Activated CD4-positive, alpha-beta T cell treated with anti-CD3 and anti-CD28 coated beads for 1 hour (primary cell): Measurements from ENCODE around the gene SLIT3.

Source experiments
- DNase-seq: peaks from one replicate; pipeline ENCODE4 v3.0.0-alpha.2; 2020

Gene SLIT3

DNA sequence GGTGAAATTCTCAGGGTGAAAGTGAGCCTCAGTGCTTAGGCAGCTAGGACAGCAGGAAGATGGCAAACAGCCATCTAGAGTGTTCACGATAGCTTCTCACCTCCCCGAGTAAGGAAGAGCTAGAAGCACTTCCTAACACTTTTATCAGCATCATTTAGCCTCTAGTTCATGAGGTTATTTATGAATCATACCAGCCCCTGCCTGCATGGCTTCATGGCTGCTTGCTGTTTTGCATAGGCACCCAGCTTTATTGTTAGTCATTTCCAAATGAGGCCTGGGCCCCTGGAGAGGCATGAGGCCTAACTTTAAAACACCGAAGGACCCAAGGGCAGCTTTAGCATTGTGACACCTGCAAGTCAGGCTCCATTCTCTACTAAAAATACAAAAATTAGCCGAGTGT is 586.9 kb downstream of the SLIT3 start:
- DNase-seq = no peak

- DNase-seq = no peak
Measured at GRCh38 chr5:168713051-168713450, 587.9 kb downstream of the SLIT3 start.

GRCh38 chr5:168712280-168712924 is 588.5 kb downstream of the SLIT3 start:
- no peak for DNase-seq

DNA sequence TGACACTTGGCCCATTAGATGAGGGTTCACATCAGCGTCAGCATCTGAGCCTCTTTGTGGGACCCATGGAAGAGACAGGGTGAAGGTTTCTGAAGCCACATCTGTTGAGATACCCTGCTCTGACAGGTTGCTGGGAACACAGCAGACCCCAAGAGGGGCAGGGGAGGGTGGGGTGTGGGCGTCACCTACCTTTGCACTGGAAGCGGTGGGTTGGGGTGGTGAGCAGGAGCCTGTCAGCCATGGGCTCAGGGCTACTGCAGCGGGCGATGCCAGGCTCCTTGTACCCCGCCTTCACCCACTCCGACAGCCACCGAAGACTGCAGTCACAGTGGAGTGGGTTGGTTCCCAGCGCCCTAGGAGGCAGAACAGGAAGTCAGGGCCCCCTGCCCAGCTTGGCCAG is 590.2 kb downstream of the SLIT3 start:
- DNase-seq = no peak

DNA sequence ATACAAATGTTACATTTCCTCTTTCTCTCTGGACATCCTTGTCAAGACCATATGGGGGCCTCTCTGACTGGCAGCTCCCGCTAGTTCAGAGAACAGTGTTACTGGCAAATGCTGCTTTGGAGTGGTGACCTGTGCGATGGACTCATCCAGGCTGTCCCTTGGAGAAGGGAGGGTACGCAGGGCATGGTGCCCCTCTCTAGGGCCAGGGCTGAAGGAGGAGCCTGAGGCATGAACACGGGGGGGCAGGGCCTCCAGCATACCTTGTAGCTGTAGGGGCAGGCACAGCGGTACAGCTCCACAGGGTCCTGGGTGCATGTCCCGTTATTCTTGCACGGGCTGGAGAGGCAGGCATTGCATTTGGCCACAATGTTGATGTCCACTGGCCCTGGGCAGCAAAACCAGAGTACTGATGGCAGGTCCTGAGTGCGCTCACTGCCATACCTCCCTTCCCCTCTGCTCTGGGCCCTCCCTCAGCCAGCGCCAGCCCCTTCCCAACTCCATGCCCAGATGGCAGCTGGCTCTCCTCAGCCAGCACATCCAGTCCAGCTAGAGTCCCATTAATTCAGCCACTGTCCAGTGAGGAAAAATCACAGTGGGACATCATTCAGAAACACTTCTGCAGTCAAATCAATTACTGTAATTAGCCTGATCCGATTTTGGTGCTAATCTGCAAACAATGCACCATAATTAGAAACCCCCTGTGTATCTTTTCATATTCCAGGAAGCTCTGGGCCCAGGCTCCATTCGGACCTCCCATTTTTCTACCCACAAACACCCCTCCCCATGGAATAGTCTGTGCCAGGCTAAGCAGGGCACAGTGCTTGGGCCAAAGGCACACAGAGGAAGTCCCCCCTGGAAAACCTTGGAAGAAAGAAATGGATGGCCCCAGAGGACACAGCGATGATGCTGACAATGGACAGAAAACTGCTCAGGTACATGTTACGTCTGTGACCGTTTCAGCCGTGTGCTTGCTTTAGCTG is 592.9 kb downstream of the SLIT3 start:
- no peak for DNase-seq

- DNase-seq = no peak
Measured at GRCh38 chr5:168706655-168707069, 594.3 kb downstream of the SLIT3 start.

DNA sequence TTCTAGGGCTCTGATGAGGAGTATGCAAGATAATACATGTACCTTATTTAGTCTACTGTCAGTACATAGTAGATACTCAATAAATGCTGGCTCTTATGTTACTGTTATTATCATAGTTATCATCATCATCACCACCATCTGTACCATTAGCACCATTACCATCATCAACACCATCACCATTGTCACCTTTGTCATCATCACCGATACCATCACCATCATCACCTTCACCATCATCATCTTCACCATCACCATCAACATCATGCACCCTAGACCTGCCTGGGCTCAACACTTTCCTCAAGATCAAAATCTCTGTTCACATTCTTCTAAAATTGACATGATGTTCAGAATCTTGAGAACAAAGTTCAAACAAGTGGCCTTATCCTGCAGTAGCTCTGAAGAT is 595.6 kb downstream of the SLIT3 start:
- DNase-seq = no peak

DNA sequence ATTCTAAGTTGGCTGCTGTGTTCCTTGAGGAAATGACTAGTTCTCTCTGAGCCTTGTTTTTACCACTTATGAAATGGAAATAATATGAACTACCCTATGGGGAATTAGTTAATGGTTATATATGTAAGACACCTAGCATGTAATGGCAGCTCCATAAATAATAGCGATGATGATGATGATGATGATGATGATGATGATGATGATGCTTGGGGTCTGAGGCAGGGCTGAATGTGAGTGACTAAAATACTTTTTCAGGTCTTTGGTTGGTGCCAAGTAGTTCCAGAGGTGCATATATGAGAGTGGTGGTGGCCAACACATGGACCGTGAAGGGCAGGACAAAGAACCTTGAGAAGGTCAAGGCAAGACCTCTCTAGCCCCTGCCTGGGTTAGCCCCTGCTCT is 598.4 kb downstream of the SLIT3 start:
- DNase-seq = no peak

- DNase-seq = no peak
Measured at GRCh38 chr5:168701641-168702040, 599.3 kb downstream of the SLIT3 start.

GRCh38 chr5:168699002-168699401 is 601.9 kb downstream of the SLIT3 start:
- DNase-seq = no peak

DNA sequence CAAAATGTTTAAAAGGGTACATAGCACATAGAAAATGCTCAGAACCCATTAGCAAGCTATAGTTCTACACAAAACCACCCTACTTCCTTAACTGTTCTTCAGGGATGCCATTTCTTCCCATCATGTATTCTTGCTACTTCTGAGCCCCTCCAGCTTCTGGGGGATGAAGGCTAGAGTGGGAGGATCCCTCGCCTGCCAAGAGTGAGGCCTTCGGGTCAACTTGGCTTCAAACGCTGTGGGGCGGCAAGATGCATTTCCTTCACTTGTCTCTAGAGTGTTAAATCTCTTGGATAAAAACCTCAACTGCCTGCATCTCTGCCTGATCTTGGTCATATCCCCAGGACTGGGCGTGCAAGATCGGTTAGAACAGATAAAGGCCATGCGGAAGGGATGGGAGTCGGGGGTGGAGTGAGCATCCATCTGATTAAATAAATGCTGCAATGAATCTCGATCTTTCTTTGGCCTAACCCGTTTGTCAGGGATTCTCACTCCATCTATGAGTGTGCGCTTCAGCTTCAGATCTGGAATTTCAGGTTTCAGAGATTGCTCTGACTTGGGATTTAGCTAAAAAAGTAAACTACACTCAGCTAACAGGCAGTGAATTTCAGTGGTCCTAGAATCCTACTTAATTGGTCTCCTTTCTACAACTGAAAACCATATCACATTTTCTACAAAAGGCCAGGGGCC is 603.8 kb downstream of the SLIT3 start:
- no peak for DNase-seq

DNA sequence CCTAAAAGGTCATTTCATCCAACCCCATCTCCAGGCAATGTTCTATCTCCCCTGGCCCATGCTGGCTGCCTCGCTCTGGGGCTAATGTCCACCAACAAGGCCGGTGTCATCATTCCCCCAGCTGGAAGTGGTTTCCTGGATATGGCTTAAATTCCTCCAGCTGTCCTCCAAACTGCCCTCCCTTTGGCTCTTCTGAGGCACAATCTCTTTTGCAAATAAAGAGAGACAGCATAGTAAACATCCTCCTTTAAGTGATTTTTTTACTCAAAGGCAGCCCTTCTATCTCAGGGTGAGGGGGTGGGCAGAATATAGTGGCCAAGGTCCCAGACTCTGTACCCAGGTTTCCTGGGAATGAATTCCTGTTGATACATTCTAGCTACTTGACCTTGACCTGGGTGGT is 604.3 kb downstream of the SLIT3 start:
- no peak for DNase-seq

GRCh38 chr5:168695301-168695835 is 605.6 kb downstream of the SLIT3 start:
- DNase-seq = no peak

DNA sequence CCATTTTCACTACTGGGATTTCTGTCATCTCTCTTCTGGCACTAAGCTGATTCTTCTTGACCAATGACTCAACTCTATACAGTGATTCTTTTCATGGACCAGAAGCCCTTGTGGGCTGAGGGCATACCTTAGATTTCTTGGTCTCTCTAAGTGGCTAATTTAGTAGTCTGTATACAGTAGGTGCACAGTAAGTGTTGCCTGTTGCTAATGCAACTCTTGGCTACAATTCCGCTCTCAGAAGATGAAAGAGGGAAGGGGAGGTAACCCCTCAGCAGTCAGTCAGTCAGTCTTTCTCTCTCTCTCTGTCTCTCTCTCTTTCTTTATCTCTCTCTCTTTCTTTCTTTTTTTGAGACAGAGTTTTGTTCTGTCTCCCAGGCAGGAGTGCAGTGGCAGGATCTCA is 606.6 kb downstream of the SLIT3 start:
- no peak for DNase-seq

DNA sequence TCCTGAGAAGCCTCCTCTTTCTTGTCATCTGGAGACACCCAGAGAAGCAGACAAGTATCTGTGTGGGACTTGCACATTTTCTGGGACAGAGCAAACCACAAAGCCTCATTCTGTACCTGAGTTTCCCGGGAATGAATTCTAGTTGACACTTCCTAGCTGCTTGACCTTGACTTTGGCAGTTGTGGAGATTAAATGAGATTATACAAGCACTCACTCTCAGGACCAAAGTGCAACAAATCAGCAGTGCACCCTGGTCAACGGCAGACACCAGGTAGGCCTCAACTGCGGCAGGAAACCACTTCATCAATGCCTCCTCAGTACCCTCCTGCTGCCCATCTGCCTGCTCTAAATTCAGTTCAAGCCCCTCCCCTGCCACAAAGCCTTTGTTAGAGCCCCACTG is 607.1 kb downstream of the SLIT3 start:
- DNase-seq = no peak

DNA sequence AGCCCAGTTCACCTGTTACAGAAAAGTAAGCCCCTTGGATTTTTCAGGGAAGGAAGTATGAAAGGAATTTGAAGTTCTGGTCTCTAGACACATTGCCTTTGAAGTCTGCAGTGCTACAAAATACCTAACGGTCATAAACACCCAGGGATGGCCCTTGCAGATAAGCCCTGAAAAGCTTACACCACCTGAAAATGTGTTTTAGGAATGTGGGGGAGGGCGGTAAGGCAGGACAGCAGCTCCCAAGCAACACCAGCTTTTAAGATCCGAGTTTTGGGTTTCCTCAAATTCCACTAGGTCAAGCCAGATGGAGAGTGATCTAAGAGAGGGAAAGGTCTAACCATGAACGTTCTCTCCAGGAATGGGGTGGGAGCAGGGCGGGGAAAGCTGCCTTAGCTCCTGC is 607.6 kb downstream of the SLIT3 start:
- DNase-seq = no peak

DNA sequence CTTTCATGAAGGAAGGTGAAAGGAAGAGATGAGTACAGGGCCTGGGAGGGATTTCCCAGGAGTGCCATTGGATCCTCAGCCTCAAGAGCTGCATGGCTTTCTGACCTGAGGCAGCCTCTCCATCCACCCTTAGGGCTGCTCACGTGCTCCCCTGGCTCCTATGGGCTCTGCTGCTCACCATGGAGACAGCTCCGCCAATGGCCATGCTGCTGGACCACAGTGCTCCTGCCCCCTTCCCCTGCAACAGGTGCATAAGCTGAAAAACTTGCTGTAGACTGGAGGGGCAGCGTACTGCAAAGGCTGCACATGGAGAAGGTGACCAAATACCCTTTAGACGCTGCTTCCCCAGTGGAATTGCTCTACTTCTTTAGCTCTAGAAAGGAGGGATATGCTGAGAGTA is 609.0 kb downstream of the SLIT3 start:
- DNase-seq = no peak

- no peak for DNase-seq
Measured at GRCh38 chr5:168689260-168689659, 611.7 kb downstream of the SLIT3 start.

- DNase-seq = no peak
Measured at GRCh38 chr5:168686837-168687236, 614.1 kb downstream of the SLIT3 start.

GRCh38 chr5:168685566-168685965 is 615.4 kb downstream of the SLIT3 start:
- no peak for DNase-seq

- DNase-seq = no peak
Measured at GRCh38 chr5:168683927-168684295, 617.0 kb downstream of the SLIT3 start.

GRCh38 chr5:168683247-168683926 is 617.6 kb downstream of the SLIT3 start:
- DNase-seq = no peak
